Activated T-cell treated with anti-CD3 and anti-CD28 coated beads, Interleukin-2, amount 50 U/mL, for 72 hours (primary cell): ENCODE data around the gene AHRR. TPM values are rescaled to one million over a fixed set of nuclear protein-coding genes. Genes with fewer than 3 reads are reported as not detected.
"Not testable (repeated sequence)": the region's sequence is repeated elsewhere in the genome, so short reads cannot be mapped to it uniquely, and the experiment has no call there.

ENCODE experiments used
- ATAC-seq, 2 donors: fragments of 150-1000 bp; cut with Tn5 transposase; replicated peaks in 1 of 2; 2 replicates each; pipeline ENCODE4 v1.10.0; 2021; ENCODE audit warnings: moderate library complexity in 2 of 2, mild to moderate bottlenecking in 1 of 2
- DNase-seq, 2 donors: peaks; one replicate each; pipeline ENCODE4 v3.0.0; 2021 to 2022; ENCODE audit warnings: mixed read lengths in 1 of 2
- H3K27ac Mint-ChIP-seq: one replicate; pipeline ENCODE4 v1.8.0; 2022; ENCODE audit warnings: mild to moderate bottlenecking, moderate library complexity, mixed read lengths
- H3K27me3 Mint-ChIP-seq: one replicate; pipeline ENCODE4 v1.8.0; 2022; ENCODE audit warnings: low read depth, mixed read lengths
- H3K36me3 Mint-ChIP-seq, 2 donors: one replicate each; pipeline ENCODE4 v1.8.0; 2022; ENCODE audit warnings: mixed read lengths in 2 of 2, mild to moderate bottlenecking in 1 of 2; ENCODE audit not compliant: insufficient read depth in 2 of 2
- H3K4me1 Mint-ChIP-seq: one replicate; pipeline ENCODE4 v1.8.0; 2022; ENCODE audit warnings: low read depth, mixed read lengths
- H3K4me3 Mint-ChIP-seq, 2 donors: one replicate each; pipeline ENCODE4 v1.8.0; 2022; ENCODE audit warnings: mild to moderate bottlenecking in 2 of 2, mixed read lengths in 2 of 2, moderate library complexity in 2 of 2
- H3K9me3 Mint-ChIP-seq, 2 donors: one replicate each; pipeline ENCODE4 v1.8.0; 2022; ENCODE audit warnings: mixed read lengths in 2 of 2
- total RNA-seq, 2 donors: library from RNA; stranded (reverse); gene quantifications; one replicate each; pipeline ENCODE4 v1.2.3, GENCODE V29; 2022

Gene AHRR
- total RNA-seq, 2 donors from 2014 or later = 56.0 to 82.2 TPM

- H3K4me3 Mint-ChIP-seq = peak overlapping the region in 1 of 2 donors; percentile 17
- peaks cover 27% of the 10 kb centered on the region for H3K4me1 Mint-ChIP-seq
- H3K27me3 Mint-ChIP-seq, H3K9me3 Mint-ChIP-seq: not testable (repeated sequence)
- DNase-seq (peak in 1 of 2 donors; percentile 57), ATAC-seq (peak in 1 of 2 donors; percentile 73)
- peak overlapping the region; percentile 29 for H3K27ac Mint-ChIP-seq
- H3K36me3 Mint-ChIP-seq = peaks cover 4 to 21% of the 10 kb centered on the region in 2 donors
Measured at GRCh38 chr5:414991-415927, 93.7 kb downstream of the AHRR start.

GRCh38 chr5:415928-416635 lies 94.6 kb downstream of the AHRR start:
- Mint-ChIP-seq H3K36me3 (peaks cover 3 to 19% of the 10 kb centered on the region in 2 donors), H3K27me3 (peaks cover 3% of the 10 kb centered on the region), H3K4me3 (peak overlapping the region in 1 of 2 donors; percentile 22), H3K4me1 (peaks cover 19% of the 10 kb centered on the region), H3K27ac (peak overlapping the region; percentile 29), H3K9me3 (peaks cover 0 to 1% of the 10 kb centered on the region in 2 donors)
- ATAC-seq (peak; percentile 37 to 88), DNase-seq (peak in 1 of 2 donors; percentile 60)

DNA sequence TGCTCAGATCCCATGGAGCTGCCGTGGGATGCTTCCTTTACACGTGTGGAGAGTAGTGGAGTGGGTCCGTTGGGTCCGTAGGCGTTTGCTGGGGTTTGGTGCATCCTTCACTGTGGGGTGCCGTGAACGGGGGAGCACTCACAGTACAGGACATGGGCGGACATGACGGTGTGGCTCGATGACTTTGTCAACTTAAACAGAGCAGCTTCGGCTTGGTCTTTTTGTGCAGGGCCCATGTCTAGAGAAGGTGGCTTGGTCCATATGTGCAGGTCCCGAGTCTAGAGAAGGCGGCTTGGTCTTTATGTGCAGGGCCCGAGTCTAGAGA lies 95.1 kb downstream of the AHRR start:
- Mint-ChIP-seq H3K9me3 (no peaks in the 10 kb centered on the region), H3K27me3 (no peaks in the 10 kb centered on the region), H3K36me3 (peaks cover 3 to 16% of the 10 kb centered on the region in 2 donors), H3K4me1 (peaks cover 14% of the 10 kb centered on the region), H3K4me3 (peak overlapping the region in 1 of 2 donors; percentile 22), H3K27ac (no peak overlapping the region)
- ATAC-seq (no peak), DNase-seq (no peak)

GRCh38 chr5:417301-418161 lies 96.0 kb downstream of the AHRR start:
- ATAC-seq (no peak), DNase-seq (no peak)
- no peaks in the 10 kb centered on the region for H3K9me3 Mint-ChIP-seq
- peaks cover 3 to 10% of the 10 kb centered on the region in 2 donors for H3K36me3 Mint-ChIP-seq
- peaks cover 4% of the 10 kb centered on the region for H3K4me1 Mint-ChIP-seq
- H3K27ac Mint-ChIP-seq = no peak overlapping the region
- H3K27me3 Mint-ChIP-seq = no peaks in the 10 kb centered on the region
- no peak overlapping the region for H3K4me3 Mint-ChIP-seq

DNA sequence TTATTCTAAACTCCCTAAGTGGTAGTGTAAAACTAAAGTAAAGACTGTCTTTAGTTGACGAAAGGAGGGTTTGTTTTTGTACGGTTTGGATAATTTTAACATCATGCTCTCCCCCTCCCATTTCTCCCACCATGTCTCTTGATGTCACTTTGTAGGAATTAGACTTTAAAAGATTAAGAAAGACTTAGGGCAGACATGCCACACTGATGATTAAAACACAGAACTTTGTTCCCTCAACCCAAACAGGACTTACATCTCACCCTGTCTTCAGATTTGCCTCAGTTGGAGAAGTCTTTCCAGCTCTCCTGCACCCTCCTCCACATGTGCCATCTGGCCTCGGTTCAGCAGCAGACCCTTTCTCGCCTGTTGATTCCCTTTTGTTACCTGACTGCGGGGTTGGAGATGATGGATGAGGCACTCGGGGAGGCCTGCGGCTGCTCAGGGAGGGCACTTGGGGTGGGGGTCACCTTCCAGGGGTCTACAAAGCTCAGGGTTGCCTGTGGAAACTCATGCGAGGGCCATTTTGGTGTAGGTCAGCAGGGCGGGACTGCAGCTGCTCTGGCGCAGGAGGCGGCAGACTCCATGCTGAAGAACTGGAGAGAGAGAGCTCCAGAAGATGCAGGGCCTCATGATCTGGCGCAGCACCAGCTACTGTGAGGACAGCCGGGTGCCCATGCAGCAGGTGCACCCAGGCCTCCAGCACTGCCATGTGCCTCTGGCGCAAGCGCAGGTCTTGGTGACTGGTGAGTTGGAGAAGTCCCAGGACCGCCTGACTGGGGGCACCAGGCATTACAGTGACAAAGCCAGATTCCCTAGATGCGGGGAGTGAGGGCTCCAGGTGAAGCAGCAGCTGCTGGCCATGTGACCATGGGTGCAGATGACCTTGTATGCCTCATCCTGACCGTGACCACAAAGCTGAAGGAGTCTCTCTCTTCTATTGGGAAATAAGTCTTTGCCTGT lies 96.9 kb downstream of the AHRR start:
- no peak for DNase-seq
- Mint-ChIP-seq H3K36me3 (peaks cover 5 to 10% of the 10 kb centered on the region in 2 donors), H3K27me3 (no peaks in the 10 kb centered on the region), H3K4me3 (no peak overlapping the region), H3K27ac (no peak overlapping the region), H3K9me3 (no peaks in the 10 kb centered on the region), H3K4me1 (peaks cover 12% of the 10 kb centered on the region)
- no peak for ATAC-seq

DNA sequence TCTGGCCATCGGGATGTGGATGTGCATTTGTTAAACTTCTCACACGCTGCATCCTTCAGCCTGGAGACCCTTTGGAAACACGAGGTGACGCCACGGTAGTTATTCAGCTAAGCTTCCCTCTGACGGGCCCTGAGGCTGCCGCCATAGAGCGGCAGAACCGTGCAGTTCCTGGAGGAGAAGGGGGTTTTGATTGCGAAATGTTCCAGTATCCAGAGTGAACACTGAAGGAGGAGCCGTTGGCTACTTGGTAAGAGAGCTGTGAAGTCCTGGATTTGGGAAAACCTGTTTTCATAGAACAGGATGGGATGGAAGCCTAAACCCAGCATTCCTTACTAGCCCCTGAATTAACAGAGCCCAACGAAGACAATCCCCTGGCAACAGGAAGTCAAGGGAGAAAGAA lies 98.5 kb downstream of the AHRR start:
- ATAC-seq (no peak), DNase-seq (no peak)
- H3K4me3 Mint-ChIP-seq = no peak overlapping the region
- peaks cover 21% of the 10 kb centered on the region for H3K4me1 Mint-ChIP-seq
- H3K27me3 Mint-ChIP-seq = no peaks in the 10 kb centered on the region
- peaks cover 2 to 6% of the 10 kb centered on the region in 2 donors for H3K36me3 Mint-ChIP-seq
- no peak overlapping the region for H3K27ac Mint-ChIP-seq
- H3K9me3 Mint-ChIP-seq = no peaks in the 10 kb centered on the region

- DNase-seq (no peak), ATAC-seq (no peak)
- Mint-ChIP-seq H3K36me3 (peaks cover 2 to 6% of the 10 kb centered on the region in 2 donors), H3K27ac (no peak overlapping the region), H3K4me3 (no peak overlapping the region), H3K27me3 (no peaks in the 10 kb centered on the region), H3K4me1 (peaks cover 24% of the 10 kb centered on the region), H3K9me3 (no peaks in the 10 kb centered on the region)
Measured at GRCh38 chr5:420632-421286, 99.2 kb downstream of the AHRR start.

DNA sequence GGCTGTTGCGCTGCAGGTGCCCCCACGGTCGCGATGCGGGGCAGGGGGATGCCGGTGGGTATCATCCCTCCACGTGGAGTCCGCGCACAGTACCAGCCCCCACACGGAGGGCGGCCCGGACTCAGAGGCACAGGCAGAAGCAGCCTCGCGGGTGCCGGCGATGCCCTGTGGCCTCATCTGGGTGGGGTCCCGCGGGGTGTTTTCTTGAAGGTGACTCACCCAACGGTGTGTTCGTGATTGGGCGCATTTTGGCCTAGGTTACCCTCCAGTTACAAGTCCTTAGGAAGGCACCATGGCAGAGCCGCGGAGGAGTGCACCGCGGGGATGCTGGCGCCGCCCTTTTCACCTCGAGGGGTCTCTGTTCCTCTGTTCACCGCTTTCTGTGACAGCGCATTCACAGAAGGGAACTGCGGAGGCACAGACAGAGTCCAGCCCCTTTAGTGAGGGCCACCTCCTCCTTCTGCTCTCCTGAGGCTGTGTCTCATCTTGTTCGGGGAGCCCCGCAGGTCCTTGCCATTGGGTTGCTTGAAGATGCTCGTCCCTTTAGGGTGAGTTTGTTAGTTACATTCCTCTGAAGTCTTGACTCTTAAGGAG lies 99.9 kb downstream of the AHRR start:
- ATAC-seq = peak in 1 of 2 donors; percentile 14
- Mint-ChIP-seq H3K4me1 (peaks cover 29% of the 10 kb centered on the region), H3K27ac (no peak overlapping the region), H3K4me3 (no peak overlapping the region), H3K9me3 (peaks cover 0 to 1% of the 10 kb centered on the region in 2 donors), H3K36me3 (peaks cover 6 to 10% of the 10 kb centered on the region in 2 donors), H3K27me3 (peaks cover 6% of the 10 kb centered on the region)
- DNase-seq = no peak

DNA sequence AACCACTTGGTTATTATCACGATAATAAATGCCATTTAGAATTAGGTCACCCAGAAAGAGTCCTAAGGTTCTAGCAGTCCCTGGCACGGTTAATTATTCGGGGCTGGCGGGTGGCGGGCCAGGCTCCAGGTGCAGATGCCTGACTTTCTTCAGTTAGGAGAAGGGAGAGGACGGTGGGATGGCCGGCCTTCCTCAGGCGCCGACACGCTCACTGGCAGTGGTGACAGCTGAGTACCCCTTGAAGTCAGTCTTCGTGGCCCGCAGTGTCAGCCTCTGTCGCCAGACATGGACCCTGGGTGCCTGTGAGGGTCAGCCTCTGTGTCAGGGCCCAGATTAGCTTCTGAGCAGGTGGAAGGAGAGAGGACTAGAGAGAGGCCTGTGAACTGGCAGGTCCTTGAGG lies 100.4 kb downstream of the AHRR start:
- Mint-ChIP-seq H3K4me1 (peaks cover 34% of the 10 kb centered on the region), H3K9me3 (peaks cover 0 to 4% of the 10 kb centered on the region in 2 donors), H3K36me3 (peaks cover 6 to 14% of the 10 kb centered on the region in 2 donors), H3K27me3 (peaks cover 11% of the 10 kb centered on the region), H3K27ac (no peak overlapping the region), H3K4me3 (no peak overlapping the region)
- no peak for DNase-seq
- ATAC-seq = no peak

GRCh38 chr5:422323-423232 lies 101.1 kb downstream of the AHRR start:
- H3K27me3 Mint-ChIP-seq = peaks cover 11% of the 10 kb centered on the region
- no peak overlapping the region for H3K27ac Mint-ChIP-seq
- DNase-seq = no peak
- peaks cover 0 to 4% of the 10 kb centered on the region in 2 donors for H3K9me3 Mint-ChIP-seq
- peaks cover 36% of the 10 kb centered on the region for H3K4me1 Mint-ChIP-seq
- no peak for ATAC-seq
- H3K36me3 Mint-ChIP-seq = peaks cover 6 to 17% of the 10 kb centered on the region in 2 donors
- H3K4me3 Mint-ChIP-seq = no peak overlapping the region
